Astrocyte (in vitro differentiated cells and primary cell): ENCODE measurements around the gene SLC30A10. TPM values are rescaled to one million over a fixed set of nuclear protein-coding genes. Genes with fewer than 3 reads are reported as not detected.
"Not testable (repeated sequence)": the region's sequence is repeated elsewhere in the genome, so short reads cannot be mapped to it uniquely, and the experiment has no call there.

Experiments used
- DNase-seq: peaks from one replicate; pipeline ENCODE4 v3.0.0-alpha.2; 2010; ENCODE audit warnings: low read depth
- FAIRE-seq: peaks from 2 replicates; lab custom pipeline; 2011; peaks lifted over from hg19 to GRCh38; lab: Jason Lieb, UNC
- H2AFZ ChIP-seq: 2 replicates; pipeline ENCODE4 v1.6.0; 2012; ENCODE audit warnings: low read depth, low read length, inconsistent platforms
- H3K27ac ChIP-seq: 2 replicates; pipeline ENCODE4 v1.5.1; 2011; ENCODE audit warnings: low read depth, low read length, inconsistent platforms
- H3K27me3 ChIP-seq: 2 replicates; pipeline ENCODE4 v1.6.0; 2011; ENCODE audit warnings: low read length, inconsistent platforms; ENCODE audit not compliant: insufficient read depth
- H3K36me3 ChIP-seq: 2 replicates; pipeline ENCODE4 v1.5.1; 2011; ENCODE audit warnings: low read length, inconsistent platforms; ENCODE audit not compliant: insufficient read depth
- H3K4me1 ChIP-seq: 2 replicates; pipeline ENCODE4 v1.5.1; 2011; ENCODE audit warnings: low read length, inconsistent platforms; ENCODE audit not compliant: insufficient read depth
- H3K4me2 ChIP-seq: 2 replicates; pipeline ENCODE4 v1.6.0; 2012; ENCODE audit warnings: low read length, inconsistent platforms
- H3K4me3 ChIP-seq: 2 replicates; pipeline ENCODE4 v1.5.1; 2011; ENCODE audit warnings: low read depth, mild to moderate bottlenecking, low read length, inconsistent platforms; ENCODE audit not compliant: insufficient read depth
- H3K79me2 ChIP-seq: 2 replicates; pipeline ENCODE4 v1.6.0; 2012; ENCODE audit warnings: mild to moderate bottlenecking, low read length, inconsistent platforms; ENCODE audit not compliant: insufficient read depth
- H3K9ac ChIP-seq: 2 replicates; pipeline ENCODE4 v1.6.0; 2012; ENCODE audit warnings: mild to moderate bottlenecking, low read length, inconsistent platforms
- H3K9me3 ChIP-seq: 2 replicates; pipeline ENCODE4 v1.5.1; 2012; ENCODE audit warnings: low read depth, mild to moderate bottlenecking, low read length, inconsistent platforms; ENCODE audit not compliant: insufficient read depth
- H4K20me1 ChIP-seq: 2 replicates; pipeline ENCODE4 v1.6.0; 2012; ENCODE audit warnings: low read length, inconsistent platforms; ENCODE audit not compliant: insufficient read depth
- H3K27ac Mint-ChIP-seq: one replicate; pipeline ENCODE4 v1.8.0; 2021; ENCODE audit warnings: mild to moderate bottlenecking, mixed read lengths; ENCODE audit not compliant: unreplicated experiment
- H3K27me3 Mint-ChIP-seq: one replicate; pipeline ENCODE4 v1.8.0; 2021; ENCODE audit warnings: low read depth, mixed read lengths; ENCODE audit not compliant: unreplicated experiment
- H3K36me3 Mint-ChIP-seq: one replicate; pipeline ENCODE4 v1.8.0; 2021; ENCODE audit warnings: low read depth, mixed read lengths; ENCODE audit not compliant: unreplicated experiment
- H3K4me1 Mint-ChIP-seq: one replicate; pipeline ENCODE4 v1.8.0; 2021; ENCODE audit warnings: low read depth, mixed read lengths; ENCODE audit not compliant: unreplicated experiment
- H3K4me3 Mint-ChIP-seq: one replicate; pipeline ENCODE4 v1.8.0; 2021; ENCODE audit warnings: mild to moderate bottlenecking, moderate library complexity, mixed read lengths; ENCODE audit not compliant: unreplicated experiment
- H3K9me3 Mint-ChIP-seq: one replicate; pipeline ENCODE4 v1.8.0; 2021; ENCODE audit warnings: mild to moderate bottlenecking, mixed read lengths; ENCODE audit not compliant: unreplicated experiment
- CTCF ChIP-seq: IDR thresholded peaks from 2 replicates; pipeline ENCODE4 v1.5.1; 2011; ENCODE audit warnings: low read depth, mild to moderate bottlenecking, inconsistent platforms, low read length, moderate library complexity; ENCODE audit not compliant: insufficient read depth
- EZH2 ChIP-seq: IDR thresholded peaks from 2 replicates; pipeline ENCODE4 v1.6.1; 2012; ENCODE audit warnings: mild to moderate bottlenecking, low read length, inconsistent platforms; ENCODE audit not compliant: insufficient read depth
- total RNA-seq: library from RNA; stranded (reverse); gene quantifications from 2 replicates; pipeline ENCODE4 v1.2.1, GENCODE V29; 2021

Gene SLC30A10
- total RNA-seq, 1 donor from 2014 or later: not detected

- H3K27ac ChIP-seq: no peak overlapping the region
- no peak overlapping the region for H3K27ac Mint-ChIP-seq
- no peak for TF ChIP-seq CTCF
- no peak for TF ChIP-seq EZH2
- no peaks in the 10 kb centered on the region for H3K27me3 Mint-ChIP-seq
- H4K20me1 ChIP-seq: no peaks in the 10 kb centered on the region
- no peaks in the 10 kb centered on the region for H3K9me3 ChIP-seq
- no peak for FAIRE-seq
- H3K9ac ChIP-seq: no peak overlapping the region
- no peak overlapping the region for H3K4me3 ChIP-seq
- no peaks in the 10 kb centered on the region for H3K36me3 Mint-ChIP-seq
- no peak overlapping the region for H3K4me2 ChIP-seq
- DNase-seq: no peak
- H2AFZ ChIP-seq: no peak overlapping the region
- no peaks in the 10 kb centered on the region for H3K79me2 ChIP-seq
- no peaks in the 10 kb centered on the region for H3K4me1 Mint-ChIP-seq
- H3K27me3 ChIP-seq: no peaks in the 10 kb centered on the region
- H3K9me3 Mint-ChIP-seq: no peaks in the 10 kb centered on the region
- H3K4me3 Mint-ChIP-seq: no peak overlapping the region
- no peaks in the 10 kb centered on the region for H3K36me3 ChIP-seq
- H3K4me1 ChIP-seq: no peaks in the 10 kb centered on the region
These were observed 24.0 kb upstream of the SLC30A10 start for GRCh38 chr1:219952361-219952760.

GRCh38 chr1:219949227-219949626 lies 20.9 kb upstream of the SLC30A10 start:
- not testable (repeated sequence) for DNase-seq, FAIRE-seq, H3K27me3 ChIP-seq, H3K27ac ChIP-seq, H2AFZ ChIP-seq, H3K36me3 Mint-ChIP-seq, H3K9me3 ChIP-seq, H3K4me2 ChIP-seq, H3K36me3 ChIP-seq, H3K9me3 Mint-ChIP-seq, H3K9ac ChIP-seq, H3K27ac Mint-ChIP-seq, H3K79me2 ChIP-seq, H3K27me3 Mint-ChIP-seq, H3K4me1 ChIP-seq, H4K20me1 ChIP-seq, H3K4me3 Mint-ChIP-seq, H3K4me1 Mint-ChIP-seq, H3K4me3 ChIP-seq

DNA sequence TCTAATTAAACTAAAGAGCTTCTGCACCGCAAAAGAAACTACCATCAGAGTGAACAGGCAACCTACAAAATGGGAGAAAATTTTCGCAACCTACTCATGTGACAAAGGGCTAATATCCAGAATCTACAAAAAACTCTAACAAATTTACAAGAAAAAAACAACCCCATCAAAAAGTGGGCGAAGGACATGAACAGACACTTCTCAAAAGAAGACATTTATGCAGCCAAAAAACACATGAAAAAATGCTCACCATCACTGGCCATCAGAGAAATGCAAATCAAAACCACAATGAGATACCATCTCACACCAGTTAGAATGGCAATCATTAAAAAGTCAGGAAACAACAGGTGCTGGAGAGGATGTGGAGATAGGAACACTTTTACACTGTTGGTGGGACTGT lies 20.4 kb upstream of the SLC30A10 start:
- not testable (repeated sequence) for H3K27ac Mint-ChIP-seq, H2AFZ ChIP-seq, H4K20me1 ChIP-seq, H3K27me3 Mint-ChIP-seq, FAIRE-seq, H3K27me3 ChIP-seq, H3K79me2 ChIP-seq, H3K9me3 ChIP-seq, H3K9ac ChIP-seq, H3K36me3 ChIP-seq, H3K4me1 Mint-ChIP-seq, H3K36me3 Mint-ChIP-seq, H3K9me3 Mint-ChIP-seq, H3K4me2 ChIP-seq, DNase-seq, H3K4me3 ChIP-seq, H3K27ac ChIP-seq, H3K4me1 ChIP-seq, H3K4me3 Mint-ChIP-seq

DNA sequence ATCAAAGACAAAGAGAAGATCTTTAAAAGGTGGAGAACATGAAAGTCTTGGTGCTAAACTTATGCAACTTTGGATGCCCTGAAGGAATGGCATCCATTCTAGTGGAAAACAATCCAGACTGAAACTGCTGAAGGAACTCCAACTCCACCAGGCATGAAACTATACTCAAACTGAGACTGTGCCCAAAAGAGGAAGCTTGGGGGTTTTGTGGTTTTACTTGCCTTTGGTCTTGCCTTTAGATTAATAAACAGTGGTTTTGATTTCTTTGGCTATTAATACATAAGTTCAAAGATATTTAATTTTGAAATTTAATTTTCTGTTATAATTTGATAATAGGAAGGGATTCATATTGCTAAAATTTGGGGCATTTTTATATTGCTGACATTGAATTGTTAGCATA lies 17.4 kb upstream of the SLC30A10 start:
- peaks cover 5% of the 10 kb centered on the region for H3K27me3 ChIP-seq
- H2AFZ ChIP-seq: no peak overlapping the region
- no peaks in the 10 kb centered on the region for H3K9me3 Mint-ChIP-seq
- no peaks in the 10 kb centered on the region for H3K9me3 ChIP-seq
- no peaks in the 10 kb centered on the region for H3K4me1 ChIP-seq
- no peak overlapping the region for H3K27ac Mint-ChIP-seq
- FAIRE-seq (no peak), DNase-seq (no peak)
- H4K20me1 ChIP-seq: no peaks in the 10 kb centered on the region
- no peaks in the 10 kb centered on the region for H3K36me3 ChIP-seq
- no peaks in the 10 kb centered on the region for H3K4me1 Mint-ChIP-seq
- peaks cover 10% of the 10 kb centered on the region for H3K27me3 Mint-ChIP-seq
- H3K4me3 ChIP-seq: no peak overlapping the region
- TF ChIP-seq EZH2: no peak
- TF ChIP-seq CTCF: no peak
- no peak overlapping the region for H3K27ac ChIP-seq
- no peak overlapping the region for H3K4me3 Mint-ChIP-seq
- H3K9ac ChIP-seq: no peak overlapping the region
- no peaks in the 10 kb centered on the region for H3K79me2 ChIP-seq
- H3K4me2 ChIP-seq: no peak overlapping the region
- no peaks in the 10 kb centered on the region for H3K36me3 Mint-ChIP-seq
